GM10248 (cell line): ENCODE measurements around the gene MRGPRD.

Source experiments
- CTCF ChIA-PET: fragments of 300-600 bp; sonication (Branson Sonifier 250); formaldehyde crosslinking; extraction: SDS; loops from one replicate; lab custom pipeline; 2021; ENCODE audit warnings: antibody characterized with exemption; lab: Yijun Ruan, JAX
- POLR2A ChIA-PET: fragments of 350-650 bp; sonication (Branson Sonifier 250); formaldehyde crosslinking; extraction: SDS; loops from one replicate; lab custom pipeline; 2020; ENCODE audit warnings: antibody characterized with exemption; lab: Yijun Ruan, JAX
- DNase-seq: peaks from one replicate; pipeline ENCODE4 v3.0.0; 2012; ENCODE audit errors: extremely low spot score
- TF ChIP-seq, protein P1 (sequence below): IDR thresholded peaks from 2 replicates; pipeline ENCODE4 v1.5.1; 2012; ENCODE audit warnings: mild to moderate bottlenecking, low read depth; ENCODE audit errors: extremely low read depth, missing control alignments, control extremely low read depth

MRGPRD gene

DNA sequence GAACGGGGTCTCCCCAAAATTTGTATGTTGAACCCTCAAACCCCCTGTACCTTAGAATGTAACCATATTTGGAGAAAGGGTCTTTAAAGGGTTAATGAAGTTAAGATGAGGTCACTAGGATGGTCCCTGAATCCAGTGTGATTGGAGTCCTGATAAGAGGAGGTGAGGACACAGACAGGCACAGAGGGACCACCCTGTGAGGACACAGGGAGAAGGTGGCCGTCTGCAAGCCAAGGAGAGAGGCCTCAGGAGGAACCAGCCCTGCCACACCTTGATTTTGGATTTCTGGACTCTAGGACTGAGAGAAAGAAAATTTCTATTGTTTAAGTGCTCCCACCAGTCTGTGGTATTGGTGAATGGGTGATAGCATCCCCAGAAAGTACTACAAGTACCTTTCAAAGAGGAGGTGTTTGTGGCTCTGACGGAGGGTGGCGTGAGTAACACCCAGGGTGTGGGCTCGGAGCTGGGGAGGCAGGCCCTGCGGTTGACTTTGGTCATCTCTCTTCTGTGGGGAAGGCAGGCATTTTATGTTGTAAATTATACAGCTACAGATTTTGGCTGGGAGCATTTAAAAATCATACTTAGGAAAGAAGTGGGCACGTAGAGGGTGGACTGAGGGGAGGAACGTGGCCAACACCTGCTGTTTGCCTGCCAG, 18.4 kb upstream of the MRGPRD start:
- CTCF ChIA-PET, result no interaction called here
- no peak for DNase-seq
- TF ChIP-seq, protein P1, sequence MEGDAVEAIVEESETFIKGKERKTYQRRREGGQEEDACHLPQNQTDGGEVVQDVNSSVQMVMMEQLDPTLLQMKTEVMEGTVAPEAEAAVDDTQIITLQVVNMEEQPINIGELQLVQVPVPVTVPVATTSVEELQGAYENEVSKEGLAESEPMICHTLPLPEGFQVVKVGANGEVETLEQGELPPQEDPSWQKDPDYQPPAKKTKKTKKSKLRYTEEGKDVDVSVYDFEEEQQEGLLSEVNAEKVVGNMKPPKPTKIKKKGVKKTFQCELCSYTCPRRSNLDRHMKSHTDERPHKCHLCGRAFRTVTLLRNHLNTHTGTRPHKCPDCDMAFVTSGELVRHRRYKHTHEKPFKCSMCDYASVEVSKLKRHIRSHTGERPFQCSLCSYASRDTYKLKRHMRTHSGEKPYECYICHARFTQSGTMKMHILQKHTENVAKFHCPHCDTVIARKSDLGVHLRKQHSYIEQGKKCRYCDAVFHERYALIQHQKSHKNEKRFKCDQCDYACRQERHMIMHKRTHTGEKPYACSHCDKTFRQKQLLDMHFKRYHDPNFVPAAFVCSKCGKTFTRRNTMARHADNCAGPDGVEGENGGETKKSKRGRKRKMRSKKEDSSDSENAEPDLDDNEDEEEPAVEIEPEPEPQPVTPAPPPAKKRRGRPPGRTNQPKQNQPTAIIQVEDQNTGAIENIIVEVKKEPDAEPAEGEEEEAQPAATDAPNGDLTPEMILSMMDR, result no peak
- POLR2A ChIA-PET, result no interaction called here

- DNase-seq, result no peak
- TF ChIP-seq, protein P1, result no peak
- POLR2A ChIA-PET, result no interaction called here
These were observed 17.7 kb upstream of the MRGPRD start for GRCh38 chr11:68998390-68998911.

DNA sequence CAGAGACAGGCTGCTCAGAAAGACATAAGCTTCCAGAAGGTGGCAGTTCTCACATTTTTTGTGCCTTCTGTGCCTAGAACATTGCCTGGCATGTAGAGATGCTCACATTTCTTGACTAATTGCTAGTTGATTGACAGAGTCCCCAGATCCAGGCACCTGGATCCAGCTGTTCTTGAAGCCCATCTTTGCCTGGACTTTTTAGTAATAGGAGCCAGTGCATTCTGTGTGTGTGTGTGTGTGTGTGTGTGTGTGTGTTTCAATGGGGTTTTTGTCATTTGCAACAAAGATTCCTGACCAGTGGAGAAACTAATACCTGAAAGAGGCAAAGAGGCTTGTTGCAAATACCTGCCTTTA, 17.2 kb upstream of the MRGPRD start:
- CTCF ChIA-PET, result no interaction called here
- TF ChIP-seq, protein P1, result no peak
- no peak for DNase-seq
- POLR2A ChIA-PET, result no interaction called here

More at GRCh38 chr11:68998390-68998911, 17.7 kb upstream of the MRGPRD start:
- CTCF ChIA-PET, result no interaction called here

- ChIA-PET POLR2A (no interaction called here), CTCF (interaction anchor here (0.8 to 1.1 kb wide), 2 partner anchors 8 to 673 kb away, joined by 3 read pairs; no protein-coding TSS in a partner anchor)
- TF ChIP-seq, protein P1, result no peak
- DNase-seq, result no peak
These were observed 16.6 kb upstream of the MRGPRD start for GRCh38 chr11:68997124-68997994.

GRCh38 chr11:68996376-68997123, 15.8 kb upstream of the MRGPRD start:
- CTCF ChIA-PET, result interaction anchor here (0.8 to 1.1 kb wide), 2 partner anchors 8 to 674 kb away, joined by 3 read pairs; no protein-coding TSS in a partner anchor

More at GRCh38 chr11:68996376-68997123, 15.8 kb upstream of the MRGPRD start:
- TF ChIP-seq, protein P1, result no peak
- no peak for DNase-seq
- POLR2A ChIA-PET, result no interaction called here
